Right lobe of liver (tissue), 6 donors: ENCODE results near the gene ZBTB22. TPM values are rescaled to one million over a fixed set of nuclear protein-coding genes. Genes with fewer than 3 reads are reported as not detected.

Source experiments
- ATAC-seq, 4 donors: fragments of 200-7000 bp; cut with Tn5 transposase; one replicate each; pipeline ENCODE4 v1.9.1; 2020; ENCODE audit warnings: mild to moderate bottlenecking in 4 of 4, moderate library complexity in 4 of 4
- DNase-seq, 3 donors: peaks; one replicate each; pipeline ENCODE4 v3.0.0-alpha.2; 2020
- H3K27ac ChIP-seq, 3 donors: fragments of 200-600 bp; one replicate each; pipeline ENCODE4 v1.8.0; 2022
- H3K27me3 ChIP-seq, 2 donors: fragments of 200-600 bp; one replicate each; pipeline ENCODE4 v1.8.0; 2022
- H3K36me3 ChIP-seq, 4 donors: fragments of 200-600 bp; sonication (generic) in 1 of 4; one replicate each; pipeline versions ENCODE4 v1.5.1 to v1.8.0; 2017 to 2022; ENCODE audit warnings: control low read depth in 1 of 4
- H3K4me1 ChIP-seq, 4 donors: fragments of 200-600 bp; sonication (generic) in 1 of 4; one replicate each; pipeline versions ENCODE4 v1.5.1 to v1.8.0; 2017 to 2022; ENCODE audit warnings: control low read depth in 1 of 4
- H3K4me3 ChIP-seq, 3 donors: fragments of 200-600 bp; one replicate each; pipeline ENCODE4 v1.8.0; 2022
- H3K9me3 ChIP-seq, 4 donors: fragments of 200-600 bp; sonication (generic) in 1 of 4; one replicate each; pipeline versions ENCODE4 v1.5.1 to v1.8.0; 2017 to 2022; ENCODE audit warnings: control low read depth in 1 of 4
- CTCF ChIP-seq, 4 donors: fragments of 200-600 bp in 3 of 4; fragments of 450-650 bp in 1 of 4; IDR thresholded peaks; one replicate each; pipeline versions ENCODE4 v1.5.1 to v1.8.0; 2016 to 2022; ENCODE audit warnings: antibody characterized with exemption in 4 of 4, mild to moderate bottlenecking in 2 of 4
- POLR2A ChIP-seq: fragments of 450-650 bp; IDR thresholded peaks from one replicate; pipeline ENCODE4 v1.6.1; 2017; ENCODE audit warnings: antibody characterized with exemption, mild to moderate bottlenecking
- WGBS: methylation state at CpG from one replicate; pipeline ENCODE4 v1.1.6; 2018; ENCODE audit warnings: low coverage, low lambda C conversion rate; ENCODE audit not compliant: insufficient coverage; ENCODE audit errors: missing lambda C conversion rate; 5-methylcytosine and 5-hydroxymethylcytosine counted together
- intact Hi-C, 2 donors: fragments of 100-400 bp; cut with DNase I; formaldehyde crosslinking; loops; one replicate each; pipeline versions ENCODE4 v1.11.2 to v1.14.1; 2022
- total RNA-seq, 6 experiments: library from RNA; depleted of rRNA in 2 of 6; stranded (reverse); fragments of >200 nt in 2 of 6; fragmentation: NEBNext Ultra II Directional in 3 of 6; extraction: Animal tissue kit (Norgen Biotek cat#: 25700) in 3 of 6; gene quantifications; one replicate each; pipeline versions ENCODE4 v1.1.0 to v1.2.4, GENCODE V29; 2016 to 2023
- donor health status: DM: no; HTN: yes; CAD: no.
- donor health status: DM: no; HTN: no; CAD: no.
- donor health status: DM: no; HTN: no; CAD: no.
- donor health status: DM: no; HTN: yes; CAD: no.
- donor health status: DM: no; HTN: yes; CAD: no.

ZBTB22 gene
- total RNA-seq, 6 experiments from 2014 or later = 2.9 to 6.8 (median 4.9) TPM

GRCh38 chr6:33301877-33302276, 15.7 kb downstream of the ZBTB22 start:
- intact Hi-C loops = no loop called here
- Histone ChIP-seq H3K36me3 (peaks cover 0 to 28% (median 5%) of the 10 kb centered on the region in 4 donors), H3K4me3 (no peak overlapping the region), H3K9me3 (no peaks in the 10 kb centered on the region), H3K27me3 (no peaks in the 10 kb centered on the region), H3K4me1 (peaks cover 0 to 13% (median 3%) of the 10 kb centered on the region in 4 donors), H3K27ac (no peak overlapping the region)
- TF ChIP-seq POLR2A = no peak
- no peak for TF ChIP-seq CTCF (IDR thresholded peaks at IDR 0.05)
- WGBS = 68% methylated on average over 3 of the region's 3 CpGs
- ATAC-seq (no peak), DNase-seq (no peak)

- Histone ChIP-seq H3K9me3 (no peaks in the 10 kb centered on the region), H3K36me3 (peaks cover 0 to 31% (median 2%) of the 10 kb centered on the region in 4 donors), H3K4me3 (peak overlapping the region; percentile 67 to 95 (median 84)), H3K4me1 (peaks cover 0 to 21% (median 4%) of the 10 kb centered on the region in 4 donors), H3K27me3 (no peaks in the 10 kb centered on the region), H3K27ac (peak overlapping the region; percentile 75 to 97 (median 93))
- TF ChIP-seq CTCF (IDR thresholded peaks at IDR 0.05) (peak; percentile 60 to 81 (median 74)), POLR2A (peak; percentile 79)
- ATAC-seq (peak; percentile 71 to 80 (median 79)), DNase-seq (peak; percentile 92 to 93 (median 92))
- intact Hi-C loops = no loop called here
- WGBS = under 1% methylated on average over 25 of the region's 54 CpGs
Measured at GRCh38 chr6:33299237-33299944, 18.2 kb downstream of the ZBTB22 start.

- TF ChIP-seq CTCF (IDR thresholded peaks at IDR 0.05) = no peak
- TF ChIP-seq POLR2A = no peak
- no peaks in the 10 kb centered on the region for H3K27me3 ChIP-seq
- peak within 1 kb of the TSS; percentile 75 to 97 (median 93) for H3K27ac ChIP-seq
- DNase-seq (peak; percentile 85 to 91 (median 91)), ATAC-seq (peak; percentile 51 to 66 (median 58))
- peaks cover 0 to 21% (median 4%) of the 10 kb centered on the region in 4 donors for H3K4me1 ChIP-seq
- H3K9me3 ChIP-seq = no peaks in the 10 kb centered on the region
- peaks cover 0 to 25% (median 0%) of the 10 kb centered on the region in 4 donors for H3K36me3 ChIP-seq
- intact Hi-C loops = no loop called here
- WGBS = 0% methylated on average over 17 of the region's 34 CpGs
- peak within 1 kb of the TSS; percentile 67 to 95 (median 84) for H3K4me3 ChIP-seq
Measured at GRCh38 chr6:33298773-33299236, 18.7 kb downstream of the ZBTB22 start, which contains the start of gene RGL2. RGL2 (minus strand) TSS chr6:33298942; CDS start chr6:33298610, 332 bp downstream.

- 4% methylated on average over 29 of the region's 42 CpGs for WGBS
- TF ChIP-seq POLR2A (no peak), CTCF (IDR thresholded peaks at IDR 0.05) (no peak)
- Histone ChIP-seq H3K4me3 (peak overlapping the region; percentile 67 to 95 (median 84)), H3K27me3 (no peaks in the 10 kb centered on the region), H3K9me3 (no peaks in the 10 kb centered on the region), H3K27ac (peak overlapping the region; percentile 75 to 97 (median 93)), H3K36me3 (peaks cover 0 to 23% (median 0%) of the 10 kb centered on the region in 4 donors), H3K4me1 (peaks cover 0 to 21% (median 4%) of the 10 kb centered on the region in 4 donors)
- intact Hi-C loops = no loop called here
- ATAC-seq = peak; percentile 50 to 67 (median 63)
- DNase-seq = peak; percentile 65 to 86 (median 73)
Measured at GRCh38 chr6:33297956-33298772, 19.4 kb downstream of the ZBTB22 start.
